A673 (cell line): ENCODE results near the gene ACAP2. TPM values are rescaled to one million over a fixed set of nuclear protein-coding genes. Genes with fewer than 3 reads are reported as not detected.
"Not testable (repeated sequence)": the region's sequence is repeated elsewhere in the genome, so short reads cannot be mapped to it uniquely, and the experiment has no call there.

ENCODE experiments used
- BruUV-seq: library from RNA; stranded (reverse); fragments of 400-500 nt; replicated peaks from 2 replicates; lab custom pipeline; 2021; lab: Mats Ljungman, UMichigan
- CTCF ChIA-PET: fragments of 300-600 bp; sonication (Branson Sonifier 250); formaldehyde crosslinking; loops from one replicate; lab custom pipeline; 2022; ENCODE audit warnings: antibody characterized with exemption; lab: Charles Lee
- POLR2A ChIA-PET: fragments of 300-600 bp; sonication (Branson Sonifier 250); formaldehyde crosslinking; loops from one replicate; lab custom pipeline; 2022; ENCODE audit warnings: antibody characterized with exemption; ENCODE audit not compliant: low non-redundant PET; lab: Charles Lee
- DNase-seq: peaks from one replicate; pipeline ENCODE4 v3.0.0-alpha.2; 2015; ENCODE audit warnings: low spot score
- H3K27ac ChIP-seq: fragments of 200-600 bp; sonication (generic); 2 replicates; pipeline ENCODE4 v1.5.1; 2016; ENCODE audit warnings: mixed run types, low read depth, mild to moderate bottlenecking, mixed read lengths, antibody characterized with exemption, low read length; ENCODE audit not compliant: poor library complexity, severe bottlenecking
- H3K27me3 ChIP-seq: fragments of 200-600 bp; sonication (generic); replicated peaks from 2 replicates; pipeline ENCODE4 v1.6.1; 2017; ENCODE audit warnings: mixed run types, low read depth, mild to moderate bottlenecking, mixed read lengths, antibody characterized with exemption, low read length; ENCODE audit not compliant: insufficient read depth, poor library complexity
- H3K36me3 ChIP-seq: fragments of 200-600 bp; sonication (generic); 2 replicates; pipeline ENCODE4 v1.6.1; 2016; ENCODE audit warnings: mixed run types, mild to moderate bottlenecking, mixed read lengths, antibody characterized with exemption, low read length; ENCODE audit not compliant: insufficient read depth, poor library complexity, severe bottlenecking
- H3K4me1 ChIP-seq: fragments of 200-600 bp; sonication (generic); 2 replicates; pipeline ENCODE4 v1.6.1; 2017; ENCODE audit warnings: mixed run types, mild to moderate bottlenecking, mixed read lengths, antibody characterized with exemption, low read length; ENCODE audit not compliant: insufficient read depth, poor library complexity, severe bottlenecking
- H3K4me3 ChIP-seq: fragments of 200-600 bp; sonication (generic); 2 replicates; pipeline ENCODE4 v1.5.1; 2016; ENCODE audit warnings: low read depth, mixed run types, mild to moderate bottlenecking, mixed read lengths, low read length; ENCODE audit not compliant: poor library complexity, severe bottlenecking
- H3K9me3 ChIP-seq: fragments of 200-600 bp; sonication (generic); 2 replicates; pipeline ENCODE4 v1.6.1; 2016; ENCODE audit warnings: mixed run types, low read depth, mild to moderate bottlenecking, mixed read lengths, antibody characterized with exemption, low read length; ENCODE audit not compliant: poor library complexity, severe bottlenecking
- CTCF ChIP-seq: fragments of 300-800, 200-600 bp; sonication (generic); conservative IDR thresholded peaks from 2 replicates; pipeline ENCODE4 v1.5.1; 2017; ENCODE audit warnings: low read depth, mild to moderate bottlenecking, antibody characterized with exemption, low read length, moderate library complexity, mixed read lengths
- EZH2 ChIP-seq: fragments of 200-600 bp; sonication (generic); IDR thresholded peaks from 2 replicates; pipeline ENCODE4 v1.6.1; 2017; ENCODE audit warnings: borderline replicate concordance, low read depth, mild to moderate bottlenecking, mixed read lengths, antibody characterized with exemption, low read length; ENCODE audit not compliant: poor library complexity, severe bottlenecking
- intact Hi-C: fragments of 100-400 bp; cut with micrococcal nuclease; formaldehyde crosslinking; loops from one replicate; pipeline ENCODE4 v1.10.0; 2022; ENCODE audit not compliant: unreplicated experiment
- total RNA-seq: library from RNA; stranded (reverse); gene quantifications from 2 replicates; pipeline ENCODE4 v1.2.3, GENCODE V29; 2021

Gene ACAP2
- total RNA-seq, 1 experiment from 2014 or later: 47.4 TPM

GRCh38 chr3:195356151-195357086 lies 86.4 kb downstream of the ACAP2 start:
- POLR2A ChIA-PET: no interaction called here
- CTCF ChIA-PET: no interaction called here
- no peak overlapping the region for H3K4me3 ChIP-seq

GRCh38 chr3:195354009-195354408 lies 88.8 kb downstream of the ACAP2 start:
- H3K9me3 ChIP-seq, H3K4me1 ChIP-seq, intact Hi-C loops, CTCF ChIA-PET, POLR2A ChIA-PET, H3K27me3 ChIP-seq, BruUV-seq, H3K27ac ChIP-seq, DNase-seq, H3K36me3 ChIP-seq, H3K4me3 ChIP-seq: not testable (repeated sequence)

More at GRCh38 chr3:195356151-195357086, 86.4 kb downstream of the ACAP2 start:
- BruUV-seq: no TSS peak
- H3K27me3 ChIP-seq: no peaks in the 10 kb centered on the region
- H3K27ac ChIP-seq: no peak overlapping the region
- H3K9me3 ChIP-seq: no peaks in the 10 kb centered on the region
- no peak for DNase-seq
- TF ChIP-seq EZH2 (no peak), CTCF (no peak)
- peaks cover 6% of the 10 kb centered on the region for H3K4me1 ChIP-seq
- intact Hi-C loops: no loop called here
- H3K36me3 ChIP-seq: no peaks in the 10 kb centered on the region

- DNase-seq: peak; percentile 50
- Histone ChIP-seq H3K27me3 (no peaks in the 10 kb centered on the region), H3K9me3 (no peaks in the 10 kb centered on the region), H3K27ac (peak overlapping the region; percentile 53), H3K36me3 (no peaks in the 10 kb centered on the region), H3K4me1 (peaks cover 6% of the 10 kb centered on the region), H3K4me3 (no peak overlapping the region)
- no TSS peak for BruUV-seq
- intact Hi-C loops: no loop called here
- CTCF ChIA-PET: no interaction called here
- TF ChIP-seq EZH2: no peak
- TF ChIP-seq CTCF: no peak
- POLR2A ChIA-PET: interaction anchor here (0.6 kb wide), 1 partner anchor 48 kb away, joined by 5 read pairs; no protein-coding TSS in a partner anchor
Observed at GRCh38 chr3:195352895-195353488, 89.8 kb downstream of the ACAP2 start.
